A673 (cell line): ENCODE results near the gene SLX4. TPM values are rescaled to one million over a fixed set of nuclear protein-coding genes. Genes with fewer than 3 reads are reported as not detected.

ENCODE experiments used
- BruUV-seq: library from RNA; stranded (reverse); fragments of 400-500 nt; replicated peaks from 2 replicates; lab custom pipeline; 2021; lab: Mats Ljungman, UMichigan
- CTCF ChIA-PET: fragments of 300-600 bp; sonication (Branson Sonifier 250); formaldehyde crosslinking; loops from one replicate; lab custom pipeline; 2022; ENCODE audit warnings: antibody characterized with exemption; lab: Charles Lee
- POLR2A ChIA-PET: fragments of 300-600 bp; sonication (Branson Sonifier 250); formaldehyde crosslinking; loops from one replicate; lab custom pipeline; 2022; ENCODE audit warnings: antibody characterized with exemption; ENCODE audit not compliant: low non-redundant PET; lab: Charles Lee
- DNase-seq: peaks from one replicate; pipeline ENCODE4 v3.0.0-alpha.2; 2015; ENCODE audit warnings: low spot score
- H3K27ac ChIP-seq: fragments of 200-600 bp; sonication (generic); 2 replicates; pipeline ENCODE4 v1.5.1; 2016; ENCODE audit warnings: mixed run types, low read depth, mild to moderate bottlenecking, mixed read lengths, antibody characterized with exemption, low read length; ENCODE audit not compliant: poor library complexity, severe bottlenecking
- H3K27me3 ChIP-seq: fragments of 200-600 bp; sonication (generic); replicated peaks from 2 replicates; pipeline ENCODE4 v1.6.1; 2017; ENCODE audit warnings: mixed run types, low read depth, mild to moderate bottlenecking, mixed read lengths, antibody characterized with exemption, low read length; ENCODE audit not compliant: insufficient read depth, poor library complexity
- H3K36me3 ChIP-seq: fragments of 200-600 bp; sonication (generic); 2 replicates; pipeline ENCODE4 v1.6.1; 2016; ENCODE audit warnings: mixed run types, mild to moderate bottlenecking, mixed read lengths, antibody characterized with exemption, low read length; ENCODE audit not compliant: insufficient read depth, poor library complexity, severe bottlenecking
- H3K4me1 ChIP-seq: fragments of 200-600 bp; sonication (generic); 2 replicates; pipeline ENCODE4 v1.6.1; 2017; ENCODE audit warnings: mixed run types, mild to moderate bottlenecking, mixed read lengths, antibody characterized with exemption, low read length; ENCODE audit not compliant: insufficient read depth, poor library complexity, severe bottlenecking
- H3K4me3 ChIP-seq: fragments of 200-600 bp; sonication (generic); 2 replicates; pipeline ENCODE4 v1.5.1; 2016; ENCODE audit warnings: low read depth, mixed run types, mild to moderate bottlenecking, mixed read lengths, low read length; ENCODE audit not compliant: poor library complexity, severe bottlenecking
- H3K9me3 ChIP-seq: fragments of 200-600 bp; sonication (generic); 2 replicates; pipeline ENCODE4 v1.6.1; 2016; ENCODE audit warnings: mixed run types, low read depth, mild to moderate bottlenecking, mixed read lengths, antibody characterized with exemption, low read length; ENCODE audit not compliant: poor library complexity, severe bottlenecking
- CTCF ChIP-seq: fragments of 300-800, 200-600 bp; sonication (generic); conservative IDR thresholded peaks from 2 replicates; pipeline ENCODE4 v1.5.1; 2017; ENCODE audit warnings: low read depth, mild to moderate bottlenecking, antibody characterized with exemption, low read length, moderate library complexity, mixed read lengths
- EZH2 ChIP-seq: fragments of 200-600 bp; sonication (generic); IDR thresholded peaks from 2 replicates; pipeline ENCODE4 v1.6.1; 2017; ENCODE audit warnings: borderline replicate concordance, low read depth, mild to moderate bottlenecking, mixed read lengths, antibody characterized with exemption, low read length; ENCODE audit not compliant: poor library complexity, severe bottlenecking
- intact Hi-C: fragments of 100-400 bp; cut with micrococcal nuclease; formaldehyde crosslinking; loops from one replicate; pipeline ENCODE4 v1.10.0; 2022; ENCODE audit not compliant: unreplicated experiment
- total RNA-seq: library from RNA; stranded (reverse); gene quantifications from 2 replicates; pipeline ENCODE4 v1.2.3, GENCODE V29; 2021

SLX4 gene
- total RNA-seq, 1 experiment from 2014 or later = 15.1 TPM

- H3K4me3 ChIP-seq = no peak overlapping the region
- no peak for DNase-seq
- no TSS peak for BruUV-seq
- no peaks in the 10 kb centered on the region for H3K9me3 ChIP-seq
- TF ChIP-seq CTCF (no peak), EZH2 (no peak)
- H3K4me1 ChIP-seq = peaks cover 16% of the 10 kb centered on the region
- H3K27me3 ChIP-seq = no peaks in the 10 kb centered on the region
- peaks cover 8% of the 10 kb centered on the region for H3K36me3 ChIP-seq
- CTCF ChIA-PET = no interaction called here
- H3K27ac ChIP-seq = no peak overlapping the region
- intact Hi-C loops = no loop called here
- POLR2A ChIA-PET = no interaction called here
Measured at GRCh38 chr16:3584412-3584811, 27.0 kb downstream of the SLX4 start.

DNA sequence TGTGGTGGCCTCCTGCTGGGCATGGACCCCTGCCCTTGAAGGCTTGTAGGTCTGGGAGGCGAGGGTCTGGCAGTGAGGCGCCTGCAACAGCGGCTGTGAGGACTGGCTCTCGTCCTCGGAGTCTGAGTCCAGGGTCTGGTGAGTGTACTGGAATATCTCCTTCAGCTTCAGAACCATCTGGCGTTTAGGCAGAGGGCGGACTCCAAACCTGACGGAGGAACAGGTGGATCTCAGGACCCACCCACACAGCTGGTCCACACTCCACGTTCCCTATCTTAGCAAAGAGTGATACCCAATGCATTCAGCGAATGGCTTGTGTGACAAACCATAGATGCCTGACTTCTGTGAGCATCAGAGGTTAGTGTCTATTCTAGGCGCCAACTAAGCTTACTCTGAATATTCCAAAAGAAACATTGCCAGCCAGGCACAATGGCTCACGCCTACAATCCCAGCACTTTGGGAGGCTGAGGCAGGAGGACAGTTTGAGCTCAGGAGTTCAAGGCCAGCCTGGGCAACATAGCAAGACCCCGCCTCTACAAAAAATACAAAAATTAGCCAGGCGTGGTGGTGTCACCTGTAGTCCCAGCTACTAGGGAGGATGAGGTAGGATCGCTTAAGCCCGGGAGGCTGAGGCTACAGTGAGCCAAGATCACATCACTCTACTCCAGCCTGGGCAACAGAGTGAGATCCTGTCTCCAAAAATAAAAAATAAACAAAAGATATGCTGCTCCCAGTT lies 27.9 kb downstream of the SLX4 start:
- CTCF ChIA-PET = no interaction called here

More for the DNA sequence above, 27.9 kb downstream of the SLX4 start:
- intact Hi-C loops = no loop called here
- Histone ChIP-seq H3K36me3 (peaks cover 8% of the 10 kb centered on the region), H3K27me3 (no peaks in the 10 kb centered on the region), H3K4me3 (no peak overlapping the region), H3K9me3 (no peaks in the 10 kb centered on the region), H3K27ac (no peak overlapping the region), H3K4me1 (peaks cover 16% of the 10 kb centered on the region)
- no peak for DNase-seq
- TF ChIP-seq CTCF (no peak), EZH2 (no peak)
- no TSS peak for BruUV-seq
- POLR2A ChIA-PET = no interaction called here
